C1 segment of cervical spinal cord (tissue), 14 donors: ENCODE results near the gene PEX14.

Experiments used
- DNase-seq, 14 donors: peaks; one replicate each; lab custom pipeline; 2025; lab: John Stamatoyannopoulos, UW

Gene PEX14

GRCh38 chr1:10646347-10646861, 171.7 kb downstream of the PEX14 start:
- no peak for DNase-seq

GRCh38 chr1:10647414-10648170, 172.8 kb downstream of the PEX14 start:
- DNase-seq = no peak

- no peak for DNase-seq
Measured at GRCh38 chr1:10648689-10649516, 174.2 kb downstream of the PEX14 start.

- no peak for DNase-seq
Measured at GRCh38 chr1:10649517-10650201, 174.9 kb downstream of the PEX14 start.

- no peak for DNase-seq
Measured at GRCh38 chr1:10650556-10651388, 176.0 kb downstream of the PEX14 start.

- no peak for DNase-seq
Measured at GRCh38 chr1:10651389-10651766, 176.6 kb downstream of the PEX14 start.

- no peak for DNase-seq
Measured at GRCh38 chr1:10651793-10652192, 177.0 kb downstream of the PEX14 start.

- DNase-seq = no peak
Measured at GRCh38 chr1:10652626-10653025, 177.9 kb downstream of the PEX14 start.

- no peak for DNase-seq
Measured at GRCh38 chr1:10653370-10654125, 178.8 kb downstream of the PEX14 start.

GRCh38 chr1:10655002-10655401, 180.3 kb downstream of the PEX14 start:
- no peak for DNase-seq

- DNase-seq = no peak
Measured at GRCh38 chr1:10656431-10656830, 181.7 kb downstream of the PEX14 start.

- DNase-seq = no peak
Measured at GRCh38 chr1:10657088-10657847, 182.5 kb downstream of the PEX14 start.

GRCh38 chr1:10658396-10659066, 183.8 kb downstream of the PEX14 start:
- no peak for DNase-seq

GRCh38 chr1:10659218-10659617, 184.5 kb downstream of the PEX14 start:
- no peak for DNase-seq

GRCh38 chr1:10659646-10660540, 185.1 kb downstream of the PEX14 start:
- DNase-seq = no peak

GRCh38 chr1:10661453-10661852, 186.7 kb downstream of the PEX14 start:
- no peak for DNase-seq

- no peak for DNase-seq
Measured at GRCh38 chr1:10662090-10662688, 187.4 kb downstream of the PEX14 start.
